Ectodermal cell (in vitro differentiated cells): ENCODE measurements around the gene RNF187.

Experiments
- H3K27ac ChIP-seq: 2 replicates; pipeline ENCODE4 v1.7.0; 2013; ENCODE audit warnings: mild to moderate bottlenecking, low read depth, low read length; ENCODE audit not compliant: insufficient read depth, poor library complexity, severe bottlenecking
- H3K27me3 ChIP-seq: 2 replicates; pipeline ENCODE4 v1.7.0; 2013; ENCODE audit warnings: mild to moderate bottlenecking, low read length; ENCODE audit not compliant: insufficient read depth, control insufficient read depth, poor library complexity, severe bottlenecking
- H3K36me3 ChIP-seq: one replicate; pipeline ENCODE4 v1.7.0; 2013; ENCODE audit warnings: low read length; ENCODE audit not compliant: control insufficient read depth, insufficient read depth
- H3K4me1 ChIP-seq: one replicate; pipeline ENCODE4 v1.7.0; 2013; ENCODE audit warnings: low read length; ENCODE audit not compliant: control insufficient read depth, insufficient read depth
- H3K4me3 ChIP-seq: 2 replicates; pipeline ENCODE4 v1.7.0; 2013; ENCODE audit warnings: low read depth, low read length, control low read depth; ENCODE audit not compliant: insufficient read depth
- H3K9me3 ChIP-seq: 2 replicates; pipeline ENCODE4 v1.7.0; 2013; ENCODE audit warnings: mild to moderate bottlenecking, low read length, moderate library complexity; ENCODE audit not compliant: control insufficient read depth
- WGBS, 2 experiments: methylation state at CpG; one replicate each; pipeline ENCODE4 v1.1.7; 2013; ENCODE audit warnings: missing lambda C conversion rate in 2 of 2; 5-methylcytosine and 5-hydroxymethylcytosine counted together

The RNF187 gene

GRCh38 chr1:228528612-228529011, 41.4 kb downstream of the RNF187 start:
- Histone ChIP-seq H3K4me1 (no peaks in the 10 kb centered on the region), H3K4me3 (no peak overlapping the region), H3K27ac (no peak overlapping the region), H3K27me3 (no peaks in the 10 kb centered on the region), H3K9me3 (no peaks in the 10 kb centered on the region), H3K36me3 (no peaks in the 10 kb centered on the region)
- 75 to 77% methylated on average over 2 of the region's 2 CpGs for WGBS, 2 experiments

DNA sequence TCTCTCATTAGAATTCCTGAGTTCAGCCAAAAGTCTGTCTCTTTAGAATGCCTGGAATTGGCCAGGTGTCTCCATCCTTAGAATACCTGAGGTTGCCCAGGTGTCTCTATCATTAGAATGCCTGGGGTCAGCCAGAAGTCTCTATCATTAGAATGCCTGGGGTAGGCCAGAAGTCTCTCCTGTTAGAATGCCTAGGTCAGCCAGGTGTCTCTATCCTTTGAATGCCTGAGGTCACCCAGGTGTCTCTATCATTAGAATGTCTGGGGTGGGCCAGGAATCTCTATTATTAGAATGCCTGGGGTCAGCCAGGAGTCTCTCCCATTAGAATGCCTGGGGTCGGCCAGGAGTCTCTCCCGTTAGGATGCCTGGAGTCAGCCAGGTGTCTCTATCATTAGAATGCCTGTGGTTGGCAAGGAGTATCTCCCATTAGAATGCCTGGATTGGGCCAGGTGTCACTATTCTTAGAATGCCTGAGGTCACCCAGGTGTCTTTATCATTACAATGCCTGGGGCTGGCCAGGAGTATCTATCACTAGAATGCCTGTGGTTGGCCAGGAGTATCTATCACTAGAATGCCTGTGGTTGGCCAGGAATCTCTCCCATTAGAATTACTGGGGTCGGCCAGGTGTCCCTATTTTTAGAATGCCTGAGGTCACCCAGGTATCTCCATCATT, 43.0 kb downstream of the RNF187 start:
- H3K27me3 ChIP-seq = no peaks in the 10 kb centered on the region
- 79 to 83% methylated on average over 3 of the region's 3 CpGs for WGBS, 2 experiments
- H3K4me3 ChIP-seq = no peak overlapping the region
- no peaks in the 10 kb centered on the region for H3K4me1 ChIP-seq
- H3K36me3 ChIP-seq = no peaks in the 10 kb centered on the region
- H3K9me3 ChIP-seq = no peaks in the 10 kb centered on the region
- H3K27ac ChIP-seq = no peak overlapping the region

GRCh38 chr1:228530951-228531731, 44.0 kb downstream of the RNF187 start:
- 68 to 73% methylated on average over 5 of the region's 5 CpGs for WGBS, 2 experiments
- Histone ChIP-seq H3K9me3 (no peaks in the 10 kb centered on the region), H3K36me3 (no peaks in the 10 kb centered on the region), H3K4me1 (no peaks in the 10 kb centered on the region), H3K27me3 (no peaks in the 10 kb centered on the region), H3K27ac (no peak overlapping the region), H3K4me3 (no peak overlapping the region)

DNA sequence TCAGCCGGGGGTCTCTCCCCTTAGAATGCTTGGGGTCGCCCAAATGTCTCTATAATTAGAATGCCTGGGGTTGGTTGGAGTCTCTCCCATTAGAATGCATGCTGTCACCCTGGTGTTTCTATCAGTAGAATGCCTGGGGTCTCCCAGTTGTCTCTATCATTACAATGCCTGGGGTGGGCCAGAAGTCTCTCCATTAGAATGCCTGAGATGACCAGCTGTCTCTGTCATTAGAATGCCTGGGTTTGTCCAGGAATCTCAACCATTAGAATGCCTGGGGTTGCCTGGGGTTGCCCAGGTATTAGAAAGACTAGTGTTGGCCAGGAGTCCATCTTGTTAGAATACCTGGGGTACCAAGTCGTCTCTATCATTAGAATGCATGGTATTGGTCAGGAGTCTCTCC, 51.6 kb downstream of the RNF187 start:
- no peak overlapping the region for H3K27ac ChIP-seq
- 64 to 68% methylated on average over 3 of the region's 3 CpGs for WGBS, 2 experiments
- H3K27me3 ChIP-seq = no peaks in the 10 kb centered on the region
- H3K4me3 ChIP-seq = no peak overlapping the region
- H3K36me3 ChIP-seq = no peaks in the 10 kb centered on the region
- H3K4me1 ChIP-seq = no peaks in the 10 kb centered on the region
- peaks cover 10% of the 10 kb centered on the region for H3K9me3 ChIP-seq

DNA sequence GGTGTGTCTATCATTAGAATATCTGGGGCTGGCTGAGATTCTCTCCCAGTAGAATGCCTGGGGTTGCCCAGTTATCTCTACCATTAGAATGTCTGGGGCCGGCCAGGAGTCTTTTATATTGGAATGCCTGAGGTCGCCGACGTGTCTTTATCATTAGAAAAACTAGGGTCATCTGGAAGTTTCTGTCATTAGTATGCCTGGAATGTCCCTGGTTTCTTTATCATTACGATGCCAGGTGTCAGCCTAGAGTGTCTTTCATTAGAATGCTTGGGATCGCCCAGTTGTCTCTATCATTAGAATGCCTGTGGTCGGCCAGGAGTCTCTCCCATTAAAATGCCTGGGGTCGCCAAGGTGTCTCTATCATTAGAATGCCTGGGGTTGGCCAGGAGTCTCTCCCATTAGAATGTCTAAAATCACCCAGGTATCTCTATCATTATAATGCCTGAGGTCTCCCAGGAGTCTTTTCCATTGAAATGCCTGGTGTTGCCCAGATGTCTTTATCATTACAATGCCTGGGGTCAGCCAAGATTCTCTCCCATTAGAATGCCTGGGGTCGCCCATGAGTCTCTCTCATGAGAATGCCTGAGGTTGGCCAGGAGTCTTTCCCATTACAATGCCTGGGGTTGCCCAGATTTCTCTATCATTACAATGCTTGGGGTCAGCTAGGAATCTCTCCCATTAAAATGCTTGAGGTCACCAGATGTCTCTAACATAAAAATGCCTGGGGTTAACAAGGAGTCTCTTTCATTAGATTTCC, 53.2 kb downstream of the RNF187 start:
- Histone ChIP-seq H3K27ac (no peak overlapping the region), H3K4me1 (no peaks in the 10 kb centered on the region), H3K9me3 (peaks cover 10% of the 10 kb centered on the region), H3K27me3 (no peaks in the 10 kb centered on the region), H3K36me3 (no peaks in the 10 kb centered on the region), H3K4me3 (no peak overlapping the region)
- 52 to 53% methylated on average over 9 of the region's 9 CpGs for WGBS, 2 experiments

DNA sequence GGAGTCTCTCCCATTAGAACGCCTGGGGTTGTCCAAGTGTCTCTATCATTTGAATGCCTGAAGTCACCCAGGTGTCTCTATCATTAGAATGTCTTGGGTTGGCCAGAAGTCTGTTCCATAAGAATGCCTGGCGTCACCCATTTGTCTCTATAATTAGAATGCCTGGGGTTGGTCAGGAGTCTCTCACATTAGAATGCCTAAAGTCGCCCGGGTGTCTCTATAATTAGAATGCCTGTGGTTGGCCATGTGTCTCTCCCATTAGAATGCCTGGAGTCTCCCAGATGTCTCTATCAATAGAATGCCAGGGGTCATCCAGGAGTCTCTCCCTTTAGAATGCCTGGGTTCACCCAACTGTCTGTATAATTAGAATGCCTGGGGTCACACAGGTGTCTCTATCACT, 54.5 kb downstream of the RNF187 start:
- Histone ChIP-seq H3K9me3 (peaks cover 10% of the 10 kb centered on the region), H3K4me3 (no peak overlapping the region), H3K27me3 (no peaks in the 10 kb centered on the region), H3K27ac (no peak overlapping the region), H3K36me3 (no peaks in the 10 kb centered on the region), H3K4me1 (no peaks in the 10 kb centered on the region)
- WGBS, 2 experiments = 77 to 79% methylated on average over 4 of the region's 4 CpGs

DNA sequence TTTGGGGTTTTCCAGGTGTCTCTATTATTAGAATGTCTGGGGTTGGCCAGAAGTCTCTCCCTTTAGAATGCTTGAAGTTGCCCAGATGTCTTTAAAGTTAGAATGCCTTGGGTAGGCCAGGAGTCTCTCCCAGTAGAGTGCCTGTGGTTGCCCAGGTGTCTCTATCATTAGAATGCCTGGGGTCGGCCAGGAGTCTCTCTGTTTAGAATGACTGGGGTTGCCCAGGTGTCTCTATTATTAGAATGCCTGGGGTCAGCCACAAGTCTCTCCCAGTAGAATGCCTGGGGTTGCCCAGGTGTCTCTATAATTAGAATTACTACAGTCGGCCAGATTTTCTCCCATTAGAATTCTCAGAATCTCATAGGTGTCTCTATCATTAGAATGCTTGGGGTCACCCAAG, 55.2 kb downstream of the RNF187 start:
- Histone ChIP-seq H3K9me3 (peaks cover 6% of the 10 kb centered on the region), H3K4me3 (no peak overlapping the region), H3K36me3 (no peaks in the 10 kb centered on the region), H3K4me1 (no peaks in the 10 kb centered on the region), H3K27ac (no peak overlapping the region), H3K27me3 (no peaks in the 10 kb centered on the region)
- 80 to 90% methylated on average over 2 of the region's 2 CpGs for WGBS, 2 experiments

GRCh38 chr1:228542981-228543380, 55.8 kb downstream of the RNF187 start:
- Histone ChIP-seq H3K4me1 (no peaks in the 10 kb centered on the region), H3K27me3 (no peaks in the 10 kb centered on the region), H3K9me3 (peaks cover 3% of the 10 kb centered on the region), H3K4me3 (no peak overlapping the region), H3K36me3 (no peaks in the 10 kb centered on the region), H3K27ac (no peak overlapping the region)
- 73 to 76% methylated on average over 5 of the region's 5 CpGs for WGBS, 2 experiments

- 77 to 80% methylated on average over 3 of the region's 3 CpGs for WGBS, 2 experiments
- no peak overlapping the region for H3K27ac ChIP-seq
Observed at GRCh38 chr1:228543396-228543795, 56.2 kb downstream of the RNF187 start.

More at GRCh38 chr1:228543396-228543795, 56.2 kb downstream of the RNF187 start:
- Histone ChIP-seq H3K36me3 (no peaks in the 10 kb centered on the region), H3K27me3 (no peaks in the 10 kb centered on the region), H3K9me3 (peaks cover 3% of the 10 kb centered on the region), H3K4me3 (no peak overlapping the region), H3K4me1 (no peaks in the 10 kb centered on the region)
